Karpas-422 (cell line): ENCODE data around the gene DIP2B. TPM values are rescaled to one million over a fixed set of nuclear protein-coding genes. Genes with fewer than 3 reads are reported as not detected.

ENCODE experiments used
- DNase-seq: peaks from one replicate; pipeline ENCODE4 v3.0.0-alpha.2; 2015
- H2AFZ ChIP-seq: fragments of 200-600 bp; sonication (generic); 2 replicates; pipeline ENCODE4 v1.6.1; 2014; ENCODE audit warnings: antibody characterized with exemption, low read length, mixed read lengths
- H3K27ac ChIP-seq: fragments of 200-600 bp; sonication (generic); 2 replicates; pipeline ENCODE4 v1.5.1; 2014; ENCODE audit warnings: mild to moderate bottlenecking, low read length, moderate library complexity
- H3K27me3 ChIP-seq: fragments of 200-600 bp; sonication (generic); 2 replicates; pipeline ENCODE4 v1.6.1; 2014; ENCODE audit warnings: low read length, mixed read lengths
- H3K36me3 ChIP-seq: fragments of 200-600 bp; sonication (generic); 2 replicates; pipeline ENCODE4 v1.6.1; 2014; ENCODE audit warnings: low read length, mixed read lengths; ENCODE audit not compliant: insufficient read depth
- H3K4me1 ChIP-seq: fragments of 200-600 bp; sonication (generic); 2 replicates; pipeline ENCODE4 v1.6.1; 2014; ENCODE audit warnings: mild to moderate bottlenecking, low read length, mixed read lengths
- H3K4me2 ChIP-seq: fragments of 200-600 bp; sonication (generic); 2 replicates; pipeline ENCODE4 v1.6.1; 2014; ENCODE audit warnings: low read length, low read depth, mild to moderate bottlenecking; ENCODE audit not compliant: poor library complexity, severe bottlenecking
- H3K4me3 ChIP-seq: fragments of 200-600 bp; sonication (generic); 2 replicates; pipeline ENCODE4 v1.5.1; 2014; ENCODE audit warnings: mild to moderate bottlenecking, antibody characterized with exemption, low read length, mixed read lengths
- H3K79me2 ChIP-seq: fragments of 200-600 bp; sonication (generic); 2 replicates; pipeline ENCODE4 v1.6.1; 2014; ENCODE audit warnings: mild to moderate bottlenecking, low read length, mixed read lengths
- H3K9ac ChIP-seq: fragments of 200-600 bp; sonication (generic); 2 replicates; pipeline ENCODE4 v1.6.0; 2014; ENCODE audit warnings: low read length
- H3K9me2 ChIP-seq: fragments of 200-600 bp; sonication (generic), shearing (Covaris generic); replicated peaks from 2 replicates; pipeline ENCODE4 v1.6.0; 2014; ENCODE audit warnings: mild to moderate bottlenecking, low read length, moderate library complexity; ENCODE audit not compliant: insufficient read depth
- H3K9me3 ChIP-seq: fragments of 300-700, 200-600 bp; sonication (generic); 2 replicates; pipeline ENCODE4 v1.6.1; 2014; ENCODE audit warnings: low read length, mixed read lengths
- H4K20me1 ChIP-seq: fragments of 200-600 bp; sonication (generic); 2 replicates; pipeline ENCODE4 v1.6.1; 2014; ENCODE audit warnings: mild to moderate bottlenecking, antibody characterized with exemption, low read length, low read depth; ENCODE audit not compliant: insufficient read depth
- total RNA-seq: library from RNA; depleted of rRNA; stranded (reverse); fragments of >200 nt; shearing (Covaris generic); gene quantifications from 2 replicates; pipeline ENCODE4 v1.2.3, GENCODE V29; 2014; ENCODE audit warnings: low replicate concordance

The DIP2B gene
- total RNA-seq, 1 experiment from 2014 or later: 37.5 TPM

GRCh38 chr12:50524621-50525020 is 19.8 kb downstream of the DIP2B start:
- Histone ChIP-seq H3K9ac (no peak overlapping the region), H3K4me2 (no peak overlapping the region), H3K79me2 (peaks cover 98% of the 10 kb centered on the region), H3K4me1 (peaks cover 31% of the 10 kb centered on the region), H3K9me2 (no peaks in the 10 kb centered on the region), H3K36me3 (no peaks in the 10 kb centered on the region), H3K27me3 (no peaks in the 10 kb centered on the region), H2AFZ (no peak overlapping the region), H3K27ac (no peak overlapping the region), H4K20me1 (no peaks in the 10 kb centered on the region), H3K4me3 (no peak overlapping the region), H3K9me3 (no peaks in the 10 kb centered on the region)
- no peak for DNase-seq

GRCh38 chr12:50525422-50525821 is 20.6 kb downstream of the DIP2B start:
- H2AFZ ChIP-seq: no peak overlapping the region
- no peaks in the 10 kb centered on the region for H3K9me3 ChIP-seq
- H4K20me1 ChIP-seq: no peaks in the 10 kb centered on the region
- H3K9ac ChIP-seq: no peak overlapping the region
- no peak overlapping the region for H3K4me3 ChIP-seq
- DNase-seq: no peak
- H3K27me3 ChIP-seq: no peaks in the 10 kb centered on the region
- peaks cover 96% of the 10 kb centered on the region for H3K79me2 ChIP-seq
- H3K9me2 ChIP-seq: no peaks in the 10 kb centered on the region
- no peak overlapping the region for H3K27ac ChIP-seq
- H3K36me3 ChIP-seq: no peaks in the 10 kb centered on the region
- H3K4me1 ChIP-seq: peaks cover 23% of the 10 kb centered on the region
- H3K4me2 ChIP-seq: no peak overlapping the region

GRCh38 chr12:50527359-50527726 is 22.6 kb downstream of the DIP2B start:
- Histone ChIP-seq H3K36me3 (0 out of 2 replicates have a peak, but pooled peaks cover 3% of the 10 kb centered on the region), H3K9ac (no peak overlapping the region), H2AFZ (no peak overlapping the region), H3K9me3 (no peaks in the 10 kb centered on the region), H3K27me3 (no peaks in the 10 kb centered on the region), H3K79me2 (peaks cover 97% of the 10 kb centered on the region), H3K9me2 (no peaks in the 10 kb centered on the region), H3K4me3 (no peak overlapping the region), H3K4me2 (no peak overlapping the region), H3K4me1 (peaks cover 34% of the 10 kb centered on the region), H4K20me1 (no peaks in the 10 kb centered on the region), H3K27ac (no peak overlapping the region)
- DNase-seq: no peak

DNA sequence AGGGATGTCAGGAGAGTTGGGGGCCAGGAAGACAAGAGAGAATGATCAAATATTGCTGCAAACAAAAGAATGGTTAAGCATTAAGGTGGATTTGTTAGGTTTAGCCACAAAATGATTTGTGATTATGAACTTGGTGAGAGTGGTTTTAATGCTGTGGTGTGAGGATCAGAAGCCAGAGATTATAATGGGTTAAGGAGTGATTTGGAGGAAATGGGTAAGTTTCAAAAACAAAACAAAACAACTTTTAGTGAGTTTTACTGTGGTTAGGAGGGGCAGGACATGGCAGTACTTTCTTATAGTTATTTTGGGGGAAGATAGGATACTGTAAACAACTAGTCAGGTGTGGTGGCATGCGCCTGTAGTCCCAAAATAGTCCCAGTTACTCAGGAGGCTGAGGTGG is 24.0 kb downstream of the DIP2B start:
- Histone ChIP-seq H3K36me3 (0 out of 2 replicates have a peak, but pooled peaks cover 3% of the 10 kb centered on the region), H3K27me3 (no peaks in the 10 kb centered on the region), H3K4me1 (peaks cover 41% of the 10 kb centered on the region), H3K4me2 (no peak overlapping the region), H4K20me1 (no peaks in the 10 kb centered on the region), H2AFZ (no peak overlapping the region), H3K9me3 (no peaks in the 10 kb centered on the region), H3K9ac (no peak overlapping the region), H3K4me3 (no peak overlapping the region), H3K9me2 (no peaks in the 10 kb centered on the region), H3K79me2 (peaks cover 98% of the 10 kb centered on the region), H3K27ac (no peak overlapping the region)
- DNase-seq: no peak

GRCh38 chr12:50529345-50529744 is 24.6 kb downstream of the DIP2B start:
- Histone ChIP-seq H3K9ac (no peak overlapping the region), H3K4me2 (no peak overlapping the region), H3K4me1 (peaks cover 46% of the 10 kb centered on the region), H3K79me2 (peaks cover 98% of the 10 kb centered on the region), H3K36me3 (0 out of 2 replicates have a peak, but pooled peaks cover 3% of the 10 kb centered on the region), H3K27me3 (no peaks in the 10 kb centered on the region), H3K4me3 (no peak overlapping the region), H3K9me2 (no peaks in the 10 kb centered on the region), H4K20me1 (no peaks in the 10 kb centered on the region), H3K27ac (no peak overlapping the region), H2AFZ (no peak overlapping the region), H3K9me3 (no peaks in the 10 kb centered on the region)
- DNase-seq: no peak

- H3K27ac ChIP-seq: no peak overlapping the region
- no peak overlapping the region for H3K4me2 ChIP-seq
These were observed 25.7 kb downstream of the DIP2B start for GRCh38 chr12:50530532-50530931.

DNA sequence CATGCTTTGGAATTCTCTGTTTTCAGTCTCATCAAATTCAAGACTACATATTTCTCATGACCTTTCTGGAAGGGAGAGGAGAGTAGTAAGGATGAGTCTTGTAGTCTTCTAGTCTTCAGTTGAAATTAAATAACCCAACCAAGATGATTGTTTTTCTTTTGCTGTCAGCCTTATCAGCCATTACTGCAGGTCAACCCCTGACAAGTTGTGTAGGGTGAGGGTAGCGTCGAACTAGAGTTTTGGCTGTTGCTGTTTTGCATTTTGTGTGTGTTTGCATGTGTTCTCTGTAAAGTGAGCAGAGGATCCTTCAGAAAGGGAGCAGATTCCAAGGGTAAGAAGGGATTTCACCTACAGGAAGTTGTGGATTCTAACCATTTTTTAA is 28.4 kb downstream of the DIP2B start:
- peaks cover 93% of the 10 kb centered on the region for H3K79me2 ChIP-seq
- no peak overlapping the region for H2AFZ ChIP-seq

More at GRCh38 chr12:50530532-50530931, 25.7 kb downstream of the DIP2B start:
- Histone ChIP-seq H3K79me2 (peaks cover 98% of the 10 kb centered on the region), H3K9me3 (no peaks in the 10 kb centered on the region), H3K9ac (no peak overlapping the region), H3K27me3 (no peaks in the 10 kb centered on the region), H3K36me3 (0 out of 2 replicates have a peak, but pooled peaks cover 3% of the 10 kb centered on the region), H3K4me1 (peaks cover 46% of the 10 kb centered on the region), H3K9me2 (no peaks in the 10 kb centered on the region), H2AFZ (no peak overlapping the region), H4K20me1 (no peaks in the 10 kb centered on the region), H3K4me3 (no peak overlapping the region)
- no peak for DNase-seq

DNA sequence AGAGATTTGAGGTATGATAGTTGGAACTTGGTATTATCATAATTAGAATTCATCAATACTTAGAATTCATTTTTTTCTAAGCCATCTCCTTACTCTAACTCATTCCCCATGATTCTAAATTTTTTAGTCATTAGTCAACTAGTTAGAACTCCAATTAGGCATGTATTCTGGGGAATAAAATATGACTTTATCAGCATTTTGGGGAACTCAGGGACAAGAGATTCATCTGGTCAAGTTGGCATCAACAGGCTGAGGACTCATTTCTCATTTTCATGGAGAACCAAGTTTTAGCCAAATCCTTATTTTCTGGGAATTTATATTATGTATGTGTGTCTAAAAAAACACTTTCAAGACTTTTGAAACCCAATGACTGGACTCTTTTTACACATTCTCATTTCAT is 29.2 kb downstream of the DIP2B start:
- no peak for DNase-seq
- H3K27ac ChIP-seq: no peak overlapping the region
- peaks cover 93% of the 10 kb centered on the region for H3K79me2 ChIP-seq
- no peaks in the 10 kb centered on the region for H3K9me3 ChIP-seq
- no peak overlapping the region for H3K4me2 ChIP-seq
- H4K20me1 ChIP-seq: no peaks in the 10 kb centered on the region
- H3K36me3 ChIP-seq: 0 out of 2 replicates have a peak, but pooled peaks cover 3% of the 10 kb centered on the region
- no peaks in the 10 kb centered on the region for H3K27me3 ChIP-seq
- H3K9me2 ChIP-seq: no peaks in the 10 kb centered on the region
- no peak overlapping the region for H3K4me3 ChIP-seq
- H3K4me1 ChIP-seq: peaks cover 53% of the 10 kb centered on the region
- H2AFZ ChIP-seq: no peak overlapping the region
- no peak overlapping the region for H3K9ac ChIP-seq

More for the DNA sequence above, 28.4 kb downstream of the DIP2B start:
- Histone ChIP-seq H3K36me3 (0 out of 2 replicates have a peak, but pooled peaks cover 3% of the 10 kb centered on the region), H3K9ac (no peak overlapping the region), H3K4me2 (no peak overlapping the region), H4K20me1 (no peaks in the 10 kb centered on the region), H3K27ac (peak overlapping the region; percentile 36; the same call in 1 of the 2 replicates), H3K4me1 (peaks cover 51% of the 10 kb centered on the region), H3K4me3 (no peak overlapping the region), H3K9me2 (no peaks in the 10 kb centered on the region), H3K9me3 (no peaks in the 10 kb centered on the region), H3K27me3 (no peaks in the 10 kb centered on the region)
- no peak for DNase-seq
